GM19328 (cell line): ENCODE data around the gene GPX3.

ENCODE experiments used
- ATAC-seq: cut with Tn5 transposase; IDR thresholded peaks from one replicate; pipeline ENCODE4 v1.9.1; 2021; ENCODE audit warnings: mild to moderate bottlenecking, moderate library complexity; ENCODE audit not compliant: unreplicated experiment

The GPX3 gene

GRCh38 chr5:151075698-151076331 is 55.4 kb downstream of the GPX3 start:
- no peak for ATAC-seq

DNA sequence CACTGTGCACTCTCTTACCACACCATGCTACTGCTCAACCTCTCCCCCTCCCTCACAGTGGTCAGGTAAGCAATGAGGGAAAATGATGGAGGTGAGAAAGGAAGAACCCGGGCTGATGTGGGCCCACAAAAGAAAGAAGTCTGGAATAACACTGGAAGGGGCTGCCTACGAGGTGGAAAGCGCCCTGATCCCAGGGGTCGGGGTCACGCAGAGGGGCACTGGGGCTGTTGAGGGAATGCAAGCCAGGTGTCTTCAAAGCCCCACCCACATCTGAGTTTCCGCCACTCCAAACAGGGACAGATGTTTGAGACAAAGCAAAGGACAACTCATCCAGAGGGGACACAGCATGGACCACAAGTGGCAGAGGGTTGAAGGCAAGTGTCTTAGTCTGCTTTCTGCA is 56.2 kb downstream of the GPX3 start:
- no peak for ATAC-seq

- no peak for ATAC-seq
These were observed 57.0 kb downstream of the GPX3 start for GRCh38 chr5:151077419-151077818.

DNA sequence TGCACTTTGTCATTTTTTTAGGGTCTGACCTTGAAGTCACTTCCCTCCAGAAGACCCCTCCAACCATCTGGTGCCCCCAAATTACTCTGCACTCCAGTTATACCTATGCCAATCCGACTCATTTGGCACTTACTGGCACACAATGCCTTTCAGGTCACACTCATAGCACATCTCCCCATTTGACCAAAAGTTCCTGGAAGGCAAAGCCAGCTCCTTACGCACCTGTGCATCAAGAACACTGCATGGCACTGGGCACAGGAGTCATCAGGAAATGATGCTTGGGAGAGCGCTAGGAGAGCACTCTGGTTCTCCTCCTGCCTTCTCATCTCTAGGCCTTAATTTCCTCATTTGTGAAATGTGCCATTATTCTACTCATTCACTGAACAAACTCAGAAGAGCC is 57.6 kb downstream of the GPX3 start:
- ATAC-seq = no peak
